GM13977 (cell line): ENCODE measurements around the gene CRYBA2.

ENCODE experiments used
- DNase-seq: peaks from one replicate; pipeline ENCODE4 v3.0.0; 2012; ENCODE audit warnings: low spot score
- in situ Hi-C: fragments of 300-500 bp; cut with MboI; formaldehyde crosslinking; loops from one replicate; pipeline ENCODE4 v1.12.0; 2022; ENCODE audit warnings: low sequenced_read_pairs, low pct_unique_long_range_greater_than_20kb, mixed read lengths, inconsistent platforms; ENCODE audit not compliant: unreplicated experiment
- TF ChIP-seq, protein P1 (sequence below): IDR thresholded peaks from 2 replicates; pipeline ENCODE4 v1.5.1; 2012; ENCODE audit warnings: mild to moderate bottlenecking, control low read depth; ENCODE audit not compliant: insufficient read depth; ENCODE audit errors: extremely low read depth, missing control alignments

CRYBA2 gene

DNA sequence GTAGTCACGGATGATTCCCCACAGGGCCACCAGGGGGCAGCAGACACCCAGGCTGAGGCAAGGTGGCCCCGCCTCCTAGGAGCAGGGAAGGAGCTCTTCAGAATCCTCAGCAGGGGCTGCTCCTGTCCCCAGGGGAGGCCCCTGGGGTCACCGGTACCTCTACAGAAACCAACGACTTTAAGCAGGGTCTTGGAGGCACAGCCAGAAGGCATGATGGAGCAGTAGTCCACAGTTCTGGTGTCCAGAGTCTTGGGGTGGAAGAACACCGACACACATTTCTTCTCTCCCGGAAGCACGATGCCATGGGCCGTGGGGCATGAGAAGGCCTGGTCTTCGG is 36.6 kb upstream of the CRYBA2 start:
- in situ Hi-C loops, result no loop called here
- TF ChIP-seq, protein P1, sequence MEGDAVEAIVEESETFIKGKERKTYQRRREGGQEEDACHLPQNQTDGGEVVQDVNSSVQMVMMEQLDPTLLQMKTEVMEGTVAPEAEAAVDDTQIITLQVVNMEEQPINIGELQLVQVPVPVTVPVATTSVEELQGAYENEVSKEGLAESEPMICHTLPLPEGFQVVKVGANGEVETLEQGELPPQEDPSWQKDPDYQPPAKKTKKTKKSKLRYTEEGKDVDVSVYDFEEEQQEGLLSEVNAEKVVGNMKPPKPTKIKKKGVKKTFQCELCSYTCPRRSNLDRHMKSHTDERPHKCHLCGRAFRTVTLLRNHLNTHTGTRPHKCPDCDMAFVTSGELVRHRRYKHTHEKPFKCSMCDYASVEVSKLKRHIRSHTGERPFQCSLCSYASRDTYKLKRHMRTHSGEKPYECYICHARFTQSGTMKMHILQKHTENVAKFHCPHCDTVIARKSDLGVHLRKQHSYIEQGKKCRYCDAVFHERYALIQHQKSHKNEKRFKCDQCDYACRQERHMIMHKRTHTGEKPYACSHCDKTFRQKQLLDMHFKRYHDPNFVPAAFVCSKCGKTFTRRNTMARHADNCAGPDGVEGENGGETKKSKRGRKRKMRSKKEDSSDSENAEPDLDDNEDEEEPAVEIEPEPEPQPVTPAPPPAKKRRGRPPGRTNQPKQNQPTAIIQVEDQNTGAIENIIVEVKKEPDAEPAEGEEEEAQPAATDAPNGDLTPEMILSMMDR, result peak; percentile 98
- DNase-seq, result peak; percentile 88

DNA sequence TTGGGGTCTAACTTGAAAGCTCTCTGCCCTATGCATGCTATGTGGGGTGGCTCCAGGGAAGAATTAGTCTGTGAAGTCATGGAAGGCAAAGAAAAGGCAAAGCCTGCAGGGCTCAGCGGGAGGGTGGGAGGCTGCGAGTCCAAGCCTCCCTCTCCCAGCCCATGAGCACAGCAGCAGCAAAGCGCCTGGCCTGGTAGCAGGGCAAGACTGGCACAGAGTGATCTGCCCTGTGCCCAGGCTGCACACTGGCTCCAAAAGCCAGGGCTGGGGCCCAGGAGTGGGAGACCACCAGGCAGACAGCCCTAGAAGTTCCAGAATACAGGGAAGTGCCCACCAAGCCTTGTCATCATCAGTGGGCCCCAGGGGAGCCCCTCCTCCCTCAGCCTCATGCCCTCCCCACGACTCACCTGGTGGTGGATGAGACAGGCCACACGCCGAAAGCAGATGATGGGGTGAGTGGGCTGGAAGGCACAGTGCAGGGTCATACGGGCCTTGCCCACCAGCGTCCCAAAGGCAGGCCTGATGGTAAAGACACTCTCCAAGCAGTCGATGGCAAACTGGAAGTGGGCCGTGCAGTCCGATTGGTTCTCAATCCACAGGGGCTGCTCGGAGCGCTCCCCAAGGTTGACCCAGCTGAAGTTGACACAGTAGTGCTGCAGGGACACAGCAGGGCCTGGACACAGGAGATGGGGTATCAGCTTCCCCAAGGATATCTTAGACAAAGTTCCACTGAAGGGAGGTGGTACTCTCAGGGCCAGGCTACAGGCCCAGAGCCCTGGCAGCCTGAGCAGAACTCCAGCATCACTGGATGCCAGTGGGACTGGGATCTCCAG is 36.0 kb upstream of the CRYBA2 start:
- TF ChIP-seq, protein P1, result peak; percentile 1
- in situ Hi-C loops, result no loop called here
- no peak for DNase-seq

DNA sequence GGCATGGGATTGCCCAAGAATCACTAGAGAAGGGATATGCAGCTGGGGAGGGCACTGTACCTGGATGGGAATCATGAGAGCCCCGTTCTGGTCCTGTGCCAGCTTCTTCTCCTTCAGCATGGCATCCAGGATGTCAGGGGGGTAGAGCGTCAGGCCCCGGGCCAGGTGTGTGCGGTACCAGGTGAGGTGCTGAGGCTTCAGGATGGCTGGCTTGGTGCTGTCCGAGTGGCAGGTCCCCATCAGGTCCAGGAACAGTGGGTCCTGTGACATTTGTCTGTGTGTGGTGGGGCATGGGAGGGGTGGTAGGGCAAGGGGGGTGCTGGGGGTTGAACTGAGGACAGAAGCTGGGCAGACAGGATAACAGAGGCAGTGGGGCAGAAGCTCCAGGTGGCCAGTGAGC is 34.9 kb upstream of the CRYBA2 start:
- no peak for DNase-seq
- in situ Hi-C loops, result no loop called here
- TF ChIP-seq, protein P1, result no peak

DNA sequence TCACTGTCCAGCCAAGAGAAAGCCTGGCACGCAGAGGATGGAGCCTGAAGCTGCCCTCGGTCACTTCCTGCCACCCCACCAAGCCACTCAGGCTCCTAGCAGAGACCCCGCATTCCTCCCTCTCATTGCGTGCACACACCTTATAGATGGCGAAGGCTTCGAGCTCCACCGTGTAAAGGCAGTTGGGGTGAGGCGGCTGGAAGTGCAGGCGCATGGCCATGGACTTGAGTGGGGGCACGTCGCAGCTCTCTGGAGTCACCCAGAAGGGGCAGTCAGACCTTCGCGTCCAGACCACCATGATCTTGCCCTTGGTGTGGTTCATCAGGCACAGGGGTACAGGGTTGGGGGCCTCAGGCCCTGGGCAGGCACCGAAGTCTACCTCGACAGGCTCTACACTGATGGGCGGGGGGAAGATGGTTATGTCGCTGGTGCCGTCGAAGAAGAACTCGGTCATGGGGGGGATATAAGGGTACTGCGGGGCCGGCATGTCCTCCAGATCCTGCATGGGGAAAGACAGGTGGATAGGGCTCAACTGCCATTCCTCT is 34.4 kb upstream of the CRYBA2 start:
- TF ChIP-seq, protein P1, result no peak
- DNase-seq, result no peak
- in situ Hi-C loops, result no loop called here

DNA sequence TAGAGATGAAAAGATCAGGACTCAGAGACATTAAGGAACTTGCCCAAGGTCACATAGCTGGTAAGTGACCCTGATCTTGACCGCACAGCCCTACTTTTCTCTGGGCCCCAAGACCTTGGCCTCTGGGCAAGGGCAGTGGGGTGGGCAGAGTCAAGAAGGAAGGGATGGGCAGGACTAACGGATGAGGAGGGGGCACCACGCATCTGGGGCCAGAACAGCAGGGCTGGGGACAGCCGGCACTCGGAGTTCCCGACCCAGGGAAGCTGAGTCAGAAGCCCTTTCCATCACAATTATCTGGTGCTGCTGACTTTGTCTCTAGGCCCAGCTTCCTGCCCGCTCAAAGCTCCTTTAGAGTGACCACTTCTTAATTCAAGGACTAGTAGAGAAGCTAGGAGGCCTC is 33.7 kb upstream of the CRYBA2 start:
- TF ChIP-seq, protein P1, result no peak
- in situ Hi-C loops, result no loop called here

DNA sequence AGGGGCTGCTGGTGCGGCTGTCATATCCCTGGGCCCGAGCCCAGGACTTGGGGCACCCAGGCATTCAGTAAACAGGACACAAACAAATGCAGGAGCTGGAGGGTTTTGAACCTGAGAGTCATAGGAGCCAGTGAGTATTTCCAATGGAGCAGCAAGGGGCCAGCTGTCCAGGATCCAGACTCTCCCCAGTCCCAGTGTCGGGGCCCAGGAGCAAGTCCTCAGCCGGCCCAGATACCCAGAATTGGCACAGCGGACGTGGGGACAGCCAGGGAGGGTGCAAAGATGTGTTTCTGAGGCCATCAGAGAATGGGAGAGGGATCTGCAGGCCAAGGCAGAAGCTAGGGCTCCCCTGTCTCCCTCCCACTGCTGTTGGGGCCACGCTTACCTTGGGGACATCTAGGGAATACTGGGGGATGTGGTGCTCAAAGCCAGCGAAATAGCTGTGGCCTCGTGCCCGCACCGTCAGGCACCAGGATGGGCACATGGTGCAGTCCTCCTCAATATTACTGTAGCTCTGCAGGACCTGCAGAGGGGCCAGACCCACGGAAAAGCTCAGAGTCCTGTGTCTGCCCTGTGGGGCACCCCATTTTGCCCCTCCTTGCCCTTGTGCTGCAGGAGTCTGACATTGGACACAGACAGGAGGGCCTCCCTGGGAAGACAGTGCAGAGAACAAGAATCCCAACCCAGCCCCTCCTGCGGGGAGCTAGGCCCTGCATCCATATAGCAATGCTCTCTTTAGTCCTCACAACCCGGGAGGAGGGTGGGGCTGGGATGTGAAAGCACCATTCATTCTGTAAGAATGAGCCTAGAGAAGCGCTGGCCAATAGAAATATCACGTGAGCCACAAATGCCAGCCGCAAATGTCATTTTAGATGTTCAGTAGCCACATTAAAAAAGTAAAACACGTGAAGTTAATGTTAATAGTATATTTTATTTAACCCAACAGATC is 32.7 kb upstream of the CRYBA2 start:
- in situ Hi-C loops, result no loop called here
- TF ChIP-seq, protein P1, result no peak
- DNase-seq, result no peak

More for the DNA sequence above, 33.7 kb upstream of the CRYBA2 start:
- DNase-seq, result no peak
